Spleen (tissue), 7 donors: ENCODE measurements around the gene TLDC2.
"Not testable (repeated sequence)": the region's sequence is repeated elsewhere in the genome, so short reads cannot be mapped to it uniquely, and the experiment has no call there.

Experiments used
- CTCF ChIP-seq, 11 experiments: fragments of 200-600 bp in 7 of 11; fragments of 450-650 bp in 4 of 11; sonication (generic) in 4 of 11; IDR thresholded peaks in 8 of 11; conservative IDR thresholded peaks in 3 of 11; 1 replicate in 7 of 11; 2 replicates in 4 of 11; pipeline versions ENCODE4 v1.4.0 to v1.8.0; 2016 to 2021; ENCODE audit warnings: antibody characterized with exemption in 11 of 11, inconsistent platforms in 4 of 11, mild to moderate bottlenecking in 1 of 11
- POLR2A ChIP-seq, 3 donors: fragments of 450-650 bp; IDR thresholded peaks; one replicate each; pipeline ENCODE4 v1.5.1; 2017; ENCODE audit warnings: antibody characterized with exemption in 3 of 3, mild to moderate bottlenecking in 1 of 3
- donor health status: DM: no; HTN: no; CAD: no; lungs with moderate emphysema.
- donor health status: DM: no; HTN: no; CAD: no.
- donor health status: DM: no; HTN: no; CAD: no.

- not testable (repeated sequence) for TF ChIP-seq CTCF (IDR thresholded peaks at IDR 0.05 in 8 of 11, conservative IDR thresholded peaks at IDR 0.05 in 3 of 11); POLR2A (IDR thresholded peaks at IDR 0.05)
Measured at GRCh38 chr20:36906086-36906485, 30.1 kb downstream of the TLDC2 start.
